GM03348 (cell line): ENCODE data around the gene NBR1.
"Not testable (repeated sequence)": the region's sequence is repeated elsewhere in the genome, so short reads cannot be mapped to it uniquely, and the experiment has no call there.

Experiments used
- DNase-seq: peaks from one replicate; pipeline ENCODE4 v3.0.0; 2012; ENCODE audit warnings: low spot score

The NBR1 gene

GRCh38 chr17:43216369-43216761 is 45.4 kb downstream of the NBR1 start:
- no peak for DNase-seq

- DNase-seq, result no peak
Measured at GRCh38 chr17:43216762-43217613, 46.0 kb downstream of the NBR1 start.

- no peak for DNase-seq
Measured at GRCh38 chr17:43217614-43218087, 46.6 kb downstream of the NBR1 start.

- DNase-seq, result no peak
Measured at GRCh38 chr17:43219001-43219400, 48.0 kb downstream of the NBR1 start.

- no peak for DNase-seq
Measured at GRCh38 chr17:43219746-43220380, 48.8 kb downstream of the NBR1 start.

GRCh38 chr17:43220511-43221125 is 49.6 kb downstream of the NBR1 start:
- DNase-seq, result no peak

- no peak for DNase-seq
Measured at GRCh38 chr17:43224146-43224705, 53.2 kb downstream of the NBR1 start.

- DNase-seq, result no peak
Measured at GRCh38 chr17:43226393-43226792, 55.4 kb downstream of the NBR1 start.

GRCh38 chr17:43228020-43228782 is 57.2 kb downstream of the NBR1 start, which contains the start of gene CCDC200:
CCDC200 (minus strand) TSS chr17:43228623; CDS start chr17:43228554, 69 bp downstream.
- DNase-seq, result not testable (repeated sequence)

- not testable (repeated sequence) for DNase-seq
Measured at GRCh38 chr17:43231205-43232020, 60.4 kb downstream of the NBR1 start.

- DNase-seq, result not testable (repeated sequence)
Measured at GRCh38 chr17:43232021-43232699, 61.1 kb downstream of the NBR1 start.

GRCh38 chr17:43233263-43233662 is 62.2 kb downstream of the NBR1 start:
- not testable (repeated sequence) for DNase-seq

GRCh38 chr17:43233877-43234276 is 62.9 kb downstream of the NBR1 start, which contains the start of gene RNU2-1:
RNU2-1 (minus strand) TSS chr17:43233977.
- not testable (repeated sequence) for DNase-seq

GRCh38 chr17:43239597-43239996 is 68.6 kb downstream of the NBR1 start:
- DNase-seq, result not testable (repeated sequence)

GRCh38 chr17:43240596-43241352 is 69.8 kb downstream of the NBR1 start:
- DNase-seq, result not testable (repeated sequence)

- not testable (repeated sequence) for DNase-seq
Measured at GRCh38 chr17:43246456-43246855, 75.4 kb downstream of the NBR1 start.
